HG02623 (cell line): ENCODE measurements around the gene CAPN13.

Source experiments
- ATAC-seq: cut with Tn5 transposase; IDR thresholded peaks from one replicate; pipeline ENCODE4 v1.9.1; 2021; ENCODE audit warnings: moderate library complexity; ENCODE audit not compliant: unreplicated experiment

CAPN13 gene

GRCh38 chr2:30765191-30765590 lies 42.1 kb downstream of the CAPN13 start:
- no peak for ATAC-seq

DNA sequence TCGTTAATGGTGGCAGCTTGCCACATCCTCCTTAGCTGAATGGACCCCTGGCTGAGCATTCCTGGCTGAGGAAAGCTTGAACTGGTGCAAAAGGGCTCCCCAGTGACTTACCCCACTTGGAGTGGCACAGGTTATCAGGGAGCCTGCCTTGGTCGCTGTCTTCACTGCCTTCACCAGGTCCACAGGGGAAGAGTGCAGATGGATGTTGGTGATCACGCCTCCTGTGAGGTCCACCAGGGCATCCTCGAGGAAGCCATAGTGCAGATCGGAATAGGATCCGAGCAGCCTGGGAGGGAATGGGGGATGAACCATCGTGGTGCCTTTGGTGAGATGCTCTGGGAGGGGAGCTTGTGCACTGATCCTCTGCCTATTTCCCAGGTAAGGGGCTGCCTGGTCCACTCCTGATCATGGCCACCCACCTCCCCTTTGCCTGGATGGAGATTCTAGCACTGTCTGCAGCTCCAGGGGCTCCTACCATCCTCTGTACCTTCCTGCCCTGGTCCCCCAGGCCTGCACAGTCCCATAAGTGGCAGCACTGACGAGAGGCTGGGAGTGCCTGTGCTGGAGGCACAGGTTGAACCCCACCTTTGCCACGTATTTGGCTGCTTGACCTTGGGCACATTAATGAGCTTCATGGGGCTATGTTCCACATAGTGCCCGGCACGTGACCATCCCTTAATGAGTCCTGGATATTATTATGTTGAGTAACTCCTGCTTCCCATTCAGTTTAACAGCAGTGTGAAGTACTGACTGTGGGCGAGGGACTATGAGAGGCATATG lies 43.0 kb downstream of the CAPN13 start:
- ATAC-seq: no peak

DNA sequence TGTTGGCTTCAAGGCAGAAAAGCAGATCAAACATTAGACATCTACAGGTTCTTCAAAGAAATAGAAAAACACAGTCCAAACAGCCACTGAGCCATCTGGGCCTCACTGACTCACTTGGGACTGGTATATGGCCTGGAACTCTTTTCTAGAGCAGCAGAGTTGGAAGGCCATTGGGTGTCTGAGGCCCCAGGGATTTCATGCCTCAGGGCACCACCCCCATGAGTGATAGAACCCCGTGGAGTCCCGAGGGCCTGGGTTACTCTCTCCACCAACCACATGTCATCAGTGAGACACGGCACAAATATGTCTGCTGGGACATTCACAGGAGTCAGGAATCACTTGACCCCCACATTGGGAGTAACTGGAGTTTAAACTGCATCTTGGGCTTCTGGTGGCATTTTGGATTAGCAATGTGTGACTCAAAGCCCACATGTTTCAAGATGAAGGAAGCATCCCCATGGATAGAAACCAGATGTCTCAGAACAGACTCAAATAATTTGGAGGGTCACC lies 44.0 kb downstream of the CAPN13 start:
- ATAC-seq: no peak

DNA sequence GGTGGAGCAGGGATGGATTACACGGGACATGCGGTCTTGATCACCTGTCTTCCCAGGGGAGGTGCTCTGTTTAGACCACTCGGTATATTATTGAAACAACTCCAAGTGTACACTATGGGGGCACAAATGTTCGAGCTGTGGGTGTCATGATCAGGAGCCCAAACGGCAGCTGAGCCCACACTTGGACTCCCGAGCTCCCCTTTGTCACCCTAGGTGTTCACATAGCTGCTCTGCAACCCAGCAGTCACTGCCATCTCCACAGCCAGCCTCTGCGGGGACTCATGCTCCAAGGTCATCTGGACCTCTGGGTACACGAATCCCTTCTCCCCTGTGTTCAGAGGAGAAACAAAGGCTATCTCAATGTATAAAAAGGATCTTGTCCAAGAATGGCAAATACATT lies 46.0 kb downstream of the CAPN13 start:
- ATAC-seq: no peak

DNA sequence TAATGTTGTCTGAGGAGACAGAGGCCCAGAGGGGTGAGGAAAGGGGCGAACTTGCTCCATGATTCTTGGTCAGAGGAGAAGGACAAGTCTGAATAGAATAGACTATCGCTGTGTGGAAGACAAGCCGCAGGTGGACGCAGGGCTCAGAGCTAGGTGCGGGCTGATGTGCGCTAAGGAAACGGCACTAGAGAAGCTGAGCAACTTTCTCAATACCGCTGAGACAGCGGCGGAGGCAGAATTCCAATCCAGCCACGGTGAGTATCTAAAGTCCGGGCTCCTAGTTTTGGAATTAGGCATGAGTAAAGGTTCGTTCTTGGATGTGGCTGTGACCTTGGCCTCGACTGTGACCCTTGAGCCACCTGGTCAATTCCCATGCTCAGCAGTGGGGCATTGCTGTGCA lies 47.8 kb downstream of the CAPN13 start:
- ATAC-seq: no peak

DNA sequence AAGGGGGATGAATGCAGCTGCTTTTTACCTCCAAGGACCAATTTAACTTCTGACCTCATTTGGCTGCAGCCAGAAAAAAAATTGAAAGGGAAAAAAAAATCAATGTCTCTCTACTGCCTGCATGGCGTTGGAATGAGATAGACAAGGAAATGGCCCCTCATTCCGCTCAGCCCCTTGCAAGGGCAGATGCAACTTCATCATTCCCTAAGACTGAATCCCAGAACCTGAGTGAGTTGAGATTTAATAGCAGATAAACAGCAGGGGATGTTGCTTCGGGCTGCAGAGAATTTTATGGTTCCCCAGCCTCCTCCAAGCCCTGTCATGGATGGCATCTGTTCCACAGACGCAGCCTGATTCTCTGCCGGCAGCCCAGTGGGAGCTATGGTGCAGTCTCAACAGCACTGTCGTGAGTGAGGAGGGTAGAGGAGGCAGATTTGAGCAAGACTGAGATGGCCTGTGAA lies 49.0 kb downstream of the CAPN13 start:
- ATAC-seq: no peak

DNA sequence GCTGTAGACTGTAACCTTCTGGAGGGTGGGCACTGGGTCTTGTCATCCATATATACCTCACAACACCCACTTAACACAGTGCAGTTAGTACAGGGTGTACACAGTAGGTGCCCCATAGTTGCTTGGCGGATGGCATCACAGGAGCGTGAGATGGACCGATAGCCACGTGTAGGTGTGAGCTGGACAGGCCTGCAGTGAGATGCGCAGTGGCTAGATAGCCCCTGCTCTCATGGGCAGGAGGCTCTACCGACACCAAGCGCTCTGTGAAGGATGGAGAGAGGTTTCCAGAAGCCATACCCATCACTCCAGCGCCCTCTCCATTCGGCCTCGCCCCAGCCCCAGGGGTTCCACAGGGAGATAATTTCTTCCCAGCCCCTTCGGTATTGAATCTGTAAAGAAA lies 49.5 kb downstream of the CAPN13 start:
- no peak for ATAC-seq

DNA sequence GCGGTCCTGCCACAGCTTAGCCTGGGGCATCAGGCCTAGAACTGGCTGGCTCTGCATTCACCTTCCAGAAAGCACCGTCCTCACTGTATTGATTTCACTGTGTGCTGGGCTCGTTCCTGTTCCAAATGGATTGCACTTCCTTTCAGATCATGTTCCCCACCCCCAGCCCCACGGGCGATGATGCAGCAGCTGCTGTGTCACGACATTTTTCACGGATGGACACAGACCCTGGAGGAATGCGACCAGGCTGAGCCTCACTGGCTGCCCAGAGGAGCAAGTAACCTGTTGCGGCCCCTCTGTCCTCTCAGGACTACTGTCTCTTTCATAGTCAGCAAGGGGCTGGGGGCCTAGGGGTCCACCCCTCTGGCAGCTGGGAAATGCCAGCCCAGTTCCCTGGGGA lies 50.3 kb downstream of the CAPN13 start:
- no peak for ATAC-seq

- no peak for ATAC-seq
These were observed 51.1 kb downstream of the CAPN13 start for GRCh38 chr2:30756051-30756719.

DNA sequence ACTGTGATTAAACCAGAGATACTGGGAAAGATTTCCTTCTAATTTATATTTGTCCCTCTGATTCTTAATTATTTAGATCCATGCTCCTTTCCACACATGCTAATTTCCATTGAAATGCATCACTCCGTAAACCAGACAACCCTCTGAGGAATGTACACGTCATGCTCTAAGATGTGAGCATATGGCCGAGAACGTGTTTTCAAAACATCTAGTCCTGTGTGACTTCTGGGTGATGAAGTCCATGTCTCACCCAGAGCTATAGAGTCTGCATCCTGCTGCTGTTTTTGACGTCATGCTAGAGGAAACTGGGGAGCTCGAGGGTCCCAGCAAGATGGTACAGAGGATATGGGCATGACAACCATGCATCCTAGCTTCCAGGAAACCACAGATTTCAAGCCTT lies 53.6 kb downstream of the CAPN13 start:
- no peak for ATAC-seq

GRCh38 chr2:30752811-30753210 lies 54.4 kb downstream of the CAPN13 start:
- no peak for ATAC-seq

DNA sequence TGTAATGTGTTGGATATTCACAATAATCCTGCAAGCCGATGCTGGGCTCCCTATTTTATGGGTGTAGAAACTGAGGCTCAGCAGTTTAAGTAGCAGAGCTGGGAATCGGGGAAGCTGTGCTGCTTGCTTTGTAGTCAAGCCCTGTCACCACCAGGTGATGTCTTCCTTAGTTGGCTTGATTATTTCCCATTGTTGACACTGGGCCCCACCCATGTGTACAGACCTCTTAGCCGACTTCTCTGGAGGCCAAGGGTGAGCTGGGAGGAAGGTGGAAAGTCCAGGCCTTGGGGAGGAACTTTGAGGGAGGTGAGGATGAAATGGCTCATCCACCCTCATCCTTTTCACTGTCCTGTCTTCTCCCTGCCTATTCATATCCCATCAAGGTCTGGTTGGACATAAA lies 60.0 kb downstream of the CAPN13 start:
- no peak for ATAC-seq

GRCh38 chr2:30744823-30745222 lies 62.4 kb downstream of the CAPN13 start:
- no peak for ATAC-seq

- no peak for ATAC-seq
These were observed 65.7 kb downstream of the CAPN13 start for GRCh38 chr2:30741576-30741975.

GRCh38 chr2:30738141-30738911 lies 68.9 kb downstream of the CAPN13 start:
- ATAC-seq: no peak

- no peak for ATAC-seq
These were observed 70.0 kb downstream of the CAPN13 start for GRCh38 chr2:30737326-30737610.

GRCh38 chr2:30736461-30737325 lies 70.6 kb downstream of the CAPN13 start:
- ATAC-seq: no peak

DNA sequence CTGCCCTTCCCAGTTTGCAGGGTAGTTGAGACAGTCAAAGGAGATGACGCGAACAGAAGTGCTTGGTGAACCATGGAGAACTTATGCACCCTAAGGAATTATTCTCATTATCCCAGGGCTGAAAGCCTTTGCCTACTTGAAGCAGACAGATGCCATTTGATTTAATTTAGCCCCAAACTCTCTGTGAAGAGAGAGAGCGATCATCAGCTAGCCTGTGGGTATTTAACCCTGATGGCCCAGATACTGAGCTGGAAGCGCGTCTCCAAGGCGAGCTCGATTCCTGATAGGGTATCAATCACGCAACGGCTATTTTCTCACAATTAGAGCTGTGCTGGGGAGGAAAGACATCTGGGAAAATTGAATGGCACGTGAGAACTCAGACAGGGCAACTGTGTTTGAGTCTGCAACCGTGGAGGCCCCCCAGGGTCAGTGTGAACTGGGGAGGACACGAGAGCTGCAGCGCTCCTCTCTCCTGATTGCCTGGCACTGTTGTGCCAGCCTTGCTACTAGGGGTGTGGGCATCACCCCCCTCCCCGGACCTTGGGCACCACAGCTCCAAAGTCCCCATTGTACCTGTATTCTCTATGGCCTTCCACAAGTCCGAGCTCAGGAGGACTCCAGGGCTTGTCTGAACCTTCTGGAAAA lies 73.2 kb downstream of the CAPN13 start:
- ATAC-seq: no peak

- ATAC-seq: no peak
These were observed 74.4 kb downstream of the CAPN13 start for GRCh38 chr2:30732876-30733275.

DNA sequence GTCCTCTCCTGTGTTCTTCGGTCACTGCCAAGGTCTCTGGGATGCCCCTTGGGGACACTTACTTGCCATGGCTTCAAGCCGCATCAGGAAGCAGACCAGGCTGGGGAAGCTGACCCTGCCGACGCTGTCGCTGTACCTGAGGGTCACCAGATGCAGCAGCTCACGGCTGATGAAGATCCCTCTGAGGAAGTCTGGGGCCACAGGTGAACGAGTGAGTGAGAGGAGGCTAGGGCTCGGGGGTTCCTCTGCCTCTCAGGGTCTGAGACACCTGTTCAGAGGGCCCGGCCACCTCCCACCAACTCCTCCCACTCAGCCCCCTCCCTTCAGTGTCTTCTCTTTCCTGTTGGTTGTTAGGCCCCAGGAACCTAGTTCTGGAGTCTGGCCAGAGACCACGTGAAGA lies 74.9 kb downstream of the CAPN13 start:
- ATAC-seq: no peak
